ENCODE data around the gene NTHL1.

Gene NTHL1

DNA sequence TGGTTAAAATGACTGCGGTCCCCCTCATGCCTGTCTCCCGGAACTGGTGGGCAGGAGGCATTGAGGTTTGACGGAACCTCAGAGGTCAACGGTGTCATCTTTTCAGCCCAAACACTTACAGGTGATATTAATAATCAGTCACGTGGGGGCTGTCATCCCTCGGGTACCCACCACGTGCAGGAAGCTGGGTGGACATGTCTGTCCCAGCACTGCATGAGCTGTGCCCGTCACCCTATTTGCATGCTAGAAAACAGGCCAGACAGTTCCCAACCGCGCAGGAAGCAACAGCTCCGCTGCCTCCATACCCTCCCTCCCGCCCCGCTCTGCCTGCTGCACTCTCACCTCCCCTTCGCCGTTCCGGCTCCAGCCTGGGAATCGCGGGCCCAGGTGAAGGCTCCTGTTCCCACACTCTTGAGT is 56.5 kb downstream of the NTHL1 start:
- no peak for DNase-seq

DNA sequence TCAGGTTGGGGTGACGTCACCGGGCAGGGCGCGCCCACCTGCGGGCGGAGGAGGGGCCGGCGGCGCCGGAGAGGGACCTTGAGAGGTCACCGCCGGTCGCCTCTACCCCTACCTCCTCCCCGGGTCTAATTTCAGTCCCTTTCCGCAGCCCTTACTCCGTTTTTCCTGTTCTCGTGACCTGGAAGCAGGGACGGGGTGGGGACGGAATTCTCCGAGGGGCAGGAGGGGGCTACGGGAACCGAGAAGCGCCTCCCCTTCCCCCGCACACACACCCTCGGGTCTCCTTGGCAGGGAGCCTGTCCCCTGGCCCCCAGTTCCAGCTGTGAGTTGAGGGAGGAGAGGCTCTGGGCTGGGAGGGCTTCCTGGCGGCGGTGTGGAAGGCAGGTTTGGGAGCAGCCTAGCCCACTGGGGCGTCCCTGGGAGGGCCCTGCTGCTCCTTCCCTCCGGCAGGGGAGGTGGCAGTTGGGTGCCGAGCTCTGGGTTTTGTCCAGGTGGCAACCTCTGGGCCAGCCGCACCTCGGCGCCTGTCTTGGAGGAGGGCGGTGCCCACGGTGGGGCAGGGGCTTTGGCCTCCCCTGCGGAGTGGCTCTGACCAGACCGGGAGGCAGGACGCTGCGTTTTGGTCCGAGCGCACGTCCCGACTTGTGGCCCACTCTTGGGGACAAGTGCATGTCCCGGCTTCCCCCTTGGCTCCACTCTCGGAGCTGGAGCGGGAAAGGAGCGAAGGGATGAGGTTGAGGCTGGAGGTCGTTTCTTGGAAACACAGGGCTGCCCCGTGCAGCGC is 57.1 kb downstream of the NTHL1 start:
- DNase-seq = no peak

DNA sequence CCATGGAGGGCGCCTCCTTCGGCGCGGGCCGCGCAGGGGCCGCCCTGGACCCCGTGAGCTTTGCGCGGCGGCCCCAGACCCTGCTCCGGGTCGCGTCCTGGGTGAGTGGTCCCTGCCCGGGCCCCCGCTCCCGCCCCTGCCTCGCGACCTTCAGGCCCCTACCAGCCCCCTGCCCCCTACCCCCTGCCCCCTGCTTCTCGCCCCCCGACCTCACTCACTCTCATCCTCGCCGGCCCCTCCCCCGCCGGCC is 57.6 kb downstream of the NTHL1 start:
- DNase-seq = no peak
